ENCODE data around the gene IPO4. TPM values are rescaled to one million over a fixed set of nuclear protein-coding genes. Genes with fewer than 3 reads are reported as not detected.

The IPO4 gene
- total and polyA plus RNA-seq, 2 of the 13 experiments (the other 11 are each of a cell fraction or from before 2014, with no cell fraction given), result 39.0 to 179 TPM

- no peaks in the 10 kb centered on the region for H3K27me3 ChIP-seq (ENCODE audit: control insufficient read depth in 1 of 2, insufficient read depth in 2 of 2, low read length in 2 of 2)
- H3K9ac ChIP-seq (ENCODE audit: insufficient read depth, low read depth, low read length), result no peak overlapping the region
- no peak overlapping the region for H3K4me3 ChIP-seq (replicated peaks in 1 of 3; ENCODE audit: insufficient read depth in 1 of 3, low read depth in 2 of 3, low read length in 3 of 3)
- CTCF ChIA-PET (ENCODE audit: low intra/inter-chr PET ratio, low total read pairs), result no interaction called here
- ATAC-seq, result no peak
- peaks cover 30 to 40% of the 10 kb centered on the region in 2 experiments; a peak in 4 of 5 replicates for H3K36me3 ChIP-seq (replicated peaks in 1 of 2; ENCODE audit: control insufficient read depth in 1 of 2, insufficient read depth in 2 of 2, low read length in 2 of 2)
- no peaks in the 10 kb centered on the region for H3K4me1 ChIP-seq (ENCODE audit: insufficient read depth, low read length)
- no peak for DNase-seq (ENCODE audit: low spot score)
- POLR2A ChIA-PET, result interaction anchor here (0.8 to 1.1 kb wide), 3 partner anchors 14 to 30 kb away, joined by 3 read pairs; partner anchors contain the start of gene PSME2
- 93% methylated on average over 3 of the region's 3 CpGs for WGBS (ENCODE audit: low lambda C conversion rate)
- no peaks in the 10 kb centered on the region for H3K79me2 ChIP-seq (ENCODE audit: insufficient read depth, low read length)
- H3K9me3 ChIP-seq (ENCODE audit: low read length), result no peaks in the 10 kb centered on the region
- no TSS peak for BruUV-seq (replicated peaks)
- H3K4me2 ChIP-seq (ENCODE audit: low read depth, low read length), result no peak overlapping the region
- H4K20me1 ChIP-seq (ENCODE audit: insufficient read depth, low read length), result no peaks in the 10 kb centered on the region
- no peak for FAIRE-seq
- intact Hi-C loops (cut with micrococcal nuclease; ENCODE audit: unreplicated experiment), result no loop called here
- in situ Hi-C loops (cut with HindIII; ENCODE audit: extremely low pct_ligation_motif_present, low pct_unique_long_range_greater_than_20kb), result no loop called here
- no peak overlapping the region for H2AFZ ChIP-seq (ENCODE audit: low read length)
- no peak overlapping the region for H3K27ac ChIP-seq (ENCODE audit: extremely low read length, insufficient read depth, low read length)
- TF ChIP-seq ZNF33B (CRISPR knock-in tag; IDR thresholded peaks at IDR 0.05) (no peak), POLR2AphosphoS5 (IDR thresholded peaks at IDR 0.05; ENCODE audit: low read depth, low read length) (no peak), SPEN (CRISPR knock-in tag; IDR thresholded peaks at IDR 0.05; ENCODE audit: low read depth) (no peak), ZNF770 (CRISPR knock-in tag; IDR thresholded peaks at IDR 0.05) (0 out of 2 replicates have a peak, but pooled peaks have one; percentile 12), ZSCAN21 (CRISPR knock-in tag; IDR thresholded peaks at IDR 0.05; ENCODE audit: borderline replicate concordance) (no peak), ZNF121 (CRISPR knock-in tag; IDR thresholded peaks at IDR 0.05) (no peak), ZNF224 (CRISPR knock-in tag; IDR thresholded peaks at IDR 0.05) (no peak), NFE2L1 (CRISPR knock-in tag; IDR thresholded peaks at IDR 0.05; ENCODE audit: borderline replicate concordance) (no peak), TERF1 (CRISPR knock-in tag; IDR thresholded peaks at IDR 0.05) (no peak), ZNF496 (CRISPR knock-in tag; IDR thresholded peaks at IDR 0.05; ENCODE audit: insufficient replicate concordance) (no peak), CEBPG (CRISPR knock-in tag; IDR thresholded peaks at IDR 0.05) (peak; percentile 69), ZNF577 (CRISPR knock-in tag; IDR thresholded peaks at IDR 0.05; ENCODE audit: borderline replicate concordance, low read depth) (no peak), STAG1 (CRISPR knock-in tag; IDR thresholded peaks at IDR 0.05) (no peak), ZNF333 (CRISPR knock-in tag; IDR thresholded peaks at IDR 0.05; ENCODE audit: borderline replicate concordance) (no peak), FOXO1 (CRISPR knock-in tag; IDR thresholded peaks at IDR 0.05) (no peak), KAT8 (CRISPR knock-in tag; IDR thresholded peaks at IDR 0.05) (no peak), ZNF362 (CRISPR knock-in tag; IDR thresholded peaks at IDR 0.05; ENCODE audit: borderline replicate concordance) (no peak), GLMP (CRISPR knock-in tag; IDR thresholded peaks at IDR 0.05; ENCODE audit: borderline replicate concordance) (no peak), HNRNPLL (IDR thresholded peaks at IDR 0.05; ENCODE audit: low read depth, low read length, poor library complexity, severe bottlenecking) (no peak), ZNF3 (CRISPR knock-in tag; IDR thresholded peaks at IDR 0.05) (no peak), SRF (IDR thresholded peaks at IDR 0.05; ENCODE audit: low read depth, low read length) (no peak)
Observed at GRCh38 chr14:24167469-24168114, 21.0 kb downstream of the IPO4 start.

Data from HepG2 (cell line).